Stimulated activated CD4-positive, alpha-beta T cell treated with anti-CD3 and anti-CD28 coated beads, Interleukin-4, amount 100 ng/mL, for 48 hours (primary cell): ENCODE data around the gene CTDSPL.

Experiments
- DNase-seq, 2 donors: peaks; one replicate each; pipeline ENCODE4 v3.0.0-alpha.2; 2020; ENCODE audit warnings: low read depth in 2 of 2

The CTDSPL gene

GRCh38 chr3:37891227-37891626 lies 29.5 kb downstream of the CTDSPL start:
- no peak for DNase-seq

- no peak for DNase-seq
Observed at GRCh38 chr3:37892927-37893600, 31.4 kb downstream of the CTDSPL start.

DNA sequence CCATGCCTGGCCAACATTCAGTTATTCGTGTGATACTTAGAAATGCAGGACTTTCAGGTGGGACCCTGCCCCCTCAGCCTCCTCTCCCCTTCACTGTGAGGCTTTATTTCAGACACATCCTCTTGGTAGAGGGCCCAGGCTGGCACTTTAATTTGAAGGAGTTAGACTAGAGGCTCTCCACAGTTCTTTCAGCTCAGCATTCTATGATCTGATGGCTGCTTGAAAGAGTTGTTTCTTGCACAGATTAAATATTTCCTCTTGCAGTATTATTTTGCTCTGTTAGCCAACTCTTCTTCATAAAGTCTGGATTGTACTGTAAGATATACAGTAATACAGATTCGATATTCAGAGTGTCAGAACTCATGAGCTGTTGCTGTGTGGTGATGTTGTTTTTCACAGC lies 35.1 kb downstream of the CTDSPL start:
- DNase-seq: no peak

GRCh38 chr3:37897763-37898162 lies 36.1 kb downstream of the CTDSPL start:
- no peak for DNase-seq

GRCh38 chr3:37898424-37898823 lies 36.7 kb downstream of the CTDSPL start:
- DNase-seq: no peak

GRCh38 chr3:37899101-37899707 lies 37.5 kb downstream of the CTDSPL start:
- no peak for DNase-seq

GRCh38 chr3:37899711-37900306 lies 38.1 kb downstream of the CTDSPL start:
- no peak for DNase-seq

DNA sequence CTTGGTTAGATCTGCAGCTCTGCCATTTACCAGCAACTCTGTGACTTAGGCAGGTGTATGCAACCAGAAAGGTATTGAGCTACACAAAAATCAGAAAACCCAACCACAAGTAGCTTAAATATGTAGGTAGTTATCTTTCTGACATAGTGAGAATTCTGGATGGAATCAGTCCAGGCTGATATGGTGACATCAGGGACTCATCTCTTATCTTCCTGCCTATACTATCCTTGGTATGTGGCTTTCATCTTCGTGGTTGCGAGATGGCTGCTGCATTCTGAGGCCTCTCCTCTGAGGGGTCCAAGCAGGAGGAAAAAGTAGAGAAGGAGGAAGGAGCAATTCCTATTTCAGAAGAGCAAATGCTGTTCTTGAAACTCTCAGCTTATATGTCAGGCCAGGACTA lies 40.0 kb downstream of the CTDSPL start:
- no peak for DNase-seq

GRCh38 chr3:37902674-37903073 lies 41.0 kb downstream of the CTDSPL start:
- no peak for DNase-seq

DNA sequence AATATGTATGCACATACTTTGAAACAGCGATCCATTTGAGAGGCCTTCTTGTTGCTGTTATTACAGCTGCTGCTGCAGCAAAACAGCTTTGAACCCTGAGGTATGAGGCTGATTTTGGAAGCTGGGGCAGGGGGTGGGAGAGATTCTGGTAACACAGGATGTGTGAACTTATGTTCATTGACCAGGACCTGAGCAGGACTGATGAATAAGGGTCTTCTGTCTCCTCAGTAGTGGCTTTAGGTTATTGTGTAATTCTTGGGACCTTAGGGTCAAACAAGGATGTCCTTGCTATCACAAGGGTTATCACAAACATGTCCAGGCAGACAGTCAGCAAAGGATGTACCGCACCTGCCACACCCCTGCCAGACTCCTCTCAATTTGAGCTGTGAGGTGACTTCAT lies 41.6 kb downstream of the CTDSPL start:
- no peak for DNase-seq

DNA sequence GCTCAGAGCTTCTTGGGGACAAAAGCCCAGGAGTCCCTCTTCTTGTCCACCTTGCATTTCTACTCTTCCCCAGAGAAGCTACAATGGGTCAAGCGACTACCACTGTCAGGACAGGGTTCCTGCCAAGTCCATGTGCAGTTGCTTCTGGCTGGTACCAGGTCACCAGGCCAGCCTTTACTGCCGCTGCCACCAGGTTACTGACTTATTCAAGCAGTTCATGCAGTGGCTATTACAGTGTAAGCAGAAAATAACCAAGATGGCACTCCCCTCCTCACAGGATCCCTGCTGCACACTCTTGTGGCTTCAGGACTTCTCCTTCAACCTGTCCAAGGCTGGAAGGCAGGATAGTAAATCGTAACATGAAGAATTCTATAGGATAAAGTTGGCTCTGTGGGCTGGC lies 42.1 kb downstream of the CTDSPL start:
- DNase-seq: no peak

DNA sequence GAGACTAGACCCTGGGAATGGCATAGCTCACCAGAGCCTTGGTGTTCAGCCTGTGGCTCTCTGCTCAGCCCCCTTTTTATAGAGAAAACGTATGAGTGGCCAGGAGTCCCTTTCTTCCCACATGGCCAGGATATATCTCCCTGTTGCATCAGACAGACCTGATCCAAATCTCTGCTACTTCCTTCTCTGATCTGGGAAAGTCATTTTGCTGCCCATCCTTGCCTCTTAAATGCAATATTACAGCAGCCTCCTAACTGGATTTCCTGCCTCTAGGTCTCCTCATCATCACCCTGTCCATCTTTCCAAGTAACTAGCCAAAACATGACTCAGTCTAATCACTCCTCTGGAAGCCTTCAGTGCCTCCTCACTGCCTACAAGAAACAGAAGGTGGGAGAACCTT lies 42.9 kb downstream of the CTDSPL start:
- DNase-seq: no peak

GRCh38 chr3:37905346-37905745 lies 43.7 kb downstream of the CTDSPL start:
- no peak for DNase-seq

DNA sequence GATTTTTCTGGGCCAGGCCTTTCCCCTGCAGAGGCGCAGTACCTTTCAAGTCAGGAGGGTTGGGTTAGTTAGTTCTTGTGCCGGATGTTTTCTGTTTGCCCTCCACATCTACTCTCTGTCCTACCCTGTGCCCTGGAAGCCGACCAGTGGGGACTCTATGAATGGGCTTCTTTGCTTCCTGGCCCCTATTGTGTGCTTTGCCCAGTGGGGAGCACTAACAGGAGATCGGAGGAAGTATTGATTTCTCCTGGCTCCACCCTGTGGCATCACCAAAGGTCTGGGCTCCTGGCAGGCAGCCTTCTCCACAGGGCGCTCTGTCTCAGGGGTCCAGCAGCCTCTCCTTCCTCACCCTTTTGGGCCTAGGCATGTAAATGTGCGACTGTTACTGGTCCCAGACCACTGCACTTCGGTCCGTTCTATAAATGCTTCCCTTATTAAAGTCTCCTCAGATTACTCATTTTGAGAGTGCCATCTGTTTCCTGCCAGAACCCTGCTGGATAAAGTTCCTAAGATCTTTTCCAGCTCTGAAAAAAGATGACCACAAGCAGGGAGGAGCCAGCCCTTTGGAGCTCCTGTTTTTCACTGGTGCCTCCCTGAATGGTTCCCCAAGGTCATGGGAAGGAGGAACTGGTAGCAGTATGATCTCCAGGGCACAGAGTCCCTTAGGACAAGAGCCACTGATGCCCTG lies 44.5 kb downstream of the CTDSPL start:
- DNase-seq: no peak

DNA sequence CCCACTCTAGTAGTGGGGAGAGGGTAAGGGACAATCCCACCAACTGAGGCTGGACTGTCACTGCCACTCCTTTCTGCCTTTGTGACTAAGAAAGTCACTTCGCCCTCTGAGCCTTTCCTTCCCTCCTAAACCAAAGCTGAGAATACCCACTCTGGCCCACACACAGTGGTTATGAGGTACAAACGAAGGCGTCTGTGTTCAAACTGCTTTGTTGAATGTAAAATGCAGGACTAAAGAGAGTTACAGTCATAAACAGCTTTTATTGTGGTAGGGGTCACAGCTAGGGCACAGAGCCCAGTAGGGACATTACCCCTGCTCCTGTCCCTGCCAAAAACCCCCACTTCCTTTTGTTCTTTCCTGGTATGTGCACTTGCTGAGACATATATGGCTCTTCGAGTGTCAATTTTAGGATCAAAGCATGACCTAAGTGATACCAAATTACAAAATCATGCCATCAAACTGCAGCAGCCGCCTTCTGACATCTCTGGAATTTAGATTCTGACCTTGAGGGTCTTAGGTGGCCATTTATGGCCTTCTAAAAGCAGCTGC lies 45.1 kb downstream of the CTDSPL start:
- no peak for DNase-seq

GRCh38 chr3:37907371-37907770 lies 45.7 kb downstream of the CTDSPL start:
- no peak for DNase-seq

DNA sequence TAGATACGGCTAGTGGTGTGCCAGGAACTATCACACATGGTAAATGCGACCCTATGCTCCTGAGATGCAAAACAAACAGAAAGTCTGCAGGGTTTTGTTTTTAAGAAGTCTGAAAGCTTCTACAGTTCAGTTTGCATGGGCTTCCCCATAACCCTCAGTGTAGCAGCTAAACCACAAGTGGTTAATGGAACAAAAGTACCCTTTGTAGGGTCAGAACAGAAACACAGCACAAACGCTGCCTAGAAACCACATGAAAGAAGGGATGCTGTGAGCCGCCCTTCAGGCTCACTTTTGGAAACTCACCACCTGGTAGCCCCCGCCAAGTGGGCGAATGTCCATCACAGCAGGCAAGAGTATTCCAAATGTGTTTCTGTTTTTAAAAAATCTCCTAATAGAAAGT lies 46.2 kb downstream of the CTDSPL start:
- DNase-seq: no peak

- DNase-seq: no peak
Observed at GRCh38 chr3:37909067-37909911, 47.6 kb downstream of the CTDSPL start.

- no peak for DNase-seq
Observed at GRCh38 chr3:37910671-37911400, 49.2 kb downstream of the CTDSPL start.

GRCh38 chr3:37912052-37912733 lies 50.5 kb downstream of the CTDSPL start:
- DNase-seq: no peak
